ENCODE results near the gene FBP2.

Gene FBP2

DNA sequence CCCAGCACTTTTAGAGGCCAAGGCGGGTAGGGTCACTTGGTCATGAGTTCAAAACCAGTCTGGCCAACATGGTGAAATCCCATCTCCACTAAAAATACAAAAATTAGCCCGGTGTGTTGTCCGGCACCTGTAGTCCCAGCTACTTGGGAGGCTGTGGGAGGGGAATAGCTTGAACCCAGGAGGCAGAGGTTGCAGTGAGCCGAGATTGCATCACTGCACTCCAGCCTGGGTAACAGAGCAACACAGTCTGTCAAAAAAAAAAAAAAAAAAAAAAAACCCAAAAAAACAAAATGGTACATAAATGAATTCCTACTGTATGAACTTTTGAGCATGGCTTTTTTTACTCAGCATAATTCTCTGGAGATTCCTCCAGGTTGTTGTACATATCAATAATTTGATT, 76.4 kb downstream of the FBP2 start:
- Histone ChIP-seq H3K4me1 (ENCODE audit: control insufficient read depth, insufficient read depth, low read length) (no peaks in the 10 kb centered on the region), H3K9me3 (ENCODE audit: control insufficient read depth, insufficient read depth, low read depth, low read length) (no peaks in the 10 kb centered on the region), H3K27ac (ENCODE audit: extremely low read depth, low read depth, low read length) (no peak overlapping the region), H3K36me3 (ENCODE audit: control insufficient read depth in 2 of 2, insufficient read depth in 1 of 2, low read length in 2 of 2) (no peaks in the 10 kb centered on the region), H3K4me3 (ENCODE audit: low read depth, low read length) (no peak overlapping the region)
- ChIA-PET CTCF (no interaction called here), POLR2A (no interaction called here)
- TF ChIP-seq BCL11A (tag by site-specific recombination; IDR thresholded peaks at IDR 0.05; ENCODE audit: low read depth): no peak
- no peak for TF ChIP-seq ZNF518A (tag by site-specific recombination; conservative IDR thresholded peaks at IDR 0.05; ENCODE audit: low read depth)
- TF ChIP-seq ZBTB17 (tag by site-specific recombination; IDR thresholded peaks at IDR 0.05): no peak
- no peak for TF ChIP-seq ZNF488 (tag by site-specific recombination; IDR thresholded peaks at IDR 0.05)
- TF ChIP-seq ZNF311 (tag by site-specific recombination; IDR thresholded peaks at IDR 0.05; ENCODE audit: borderline replicate concordance): no peak
- TF ChIP-seq, protein P1, sequence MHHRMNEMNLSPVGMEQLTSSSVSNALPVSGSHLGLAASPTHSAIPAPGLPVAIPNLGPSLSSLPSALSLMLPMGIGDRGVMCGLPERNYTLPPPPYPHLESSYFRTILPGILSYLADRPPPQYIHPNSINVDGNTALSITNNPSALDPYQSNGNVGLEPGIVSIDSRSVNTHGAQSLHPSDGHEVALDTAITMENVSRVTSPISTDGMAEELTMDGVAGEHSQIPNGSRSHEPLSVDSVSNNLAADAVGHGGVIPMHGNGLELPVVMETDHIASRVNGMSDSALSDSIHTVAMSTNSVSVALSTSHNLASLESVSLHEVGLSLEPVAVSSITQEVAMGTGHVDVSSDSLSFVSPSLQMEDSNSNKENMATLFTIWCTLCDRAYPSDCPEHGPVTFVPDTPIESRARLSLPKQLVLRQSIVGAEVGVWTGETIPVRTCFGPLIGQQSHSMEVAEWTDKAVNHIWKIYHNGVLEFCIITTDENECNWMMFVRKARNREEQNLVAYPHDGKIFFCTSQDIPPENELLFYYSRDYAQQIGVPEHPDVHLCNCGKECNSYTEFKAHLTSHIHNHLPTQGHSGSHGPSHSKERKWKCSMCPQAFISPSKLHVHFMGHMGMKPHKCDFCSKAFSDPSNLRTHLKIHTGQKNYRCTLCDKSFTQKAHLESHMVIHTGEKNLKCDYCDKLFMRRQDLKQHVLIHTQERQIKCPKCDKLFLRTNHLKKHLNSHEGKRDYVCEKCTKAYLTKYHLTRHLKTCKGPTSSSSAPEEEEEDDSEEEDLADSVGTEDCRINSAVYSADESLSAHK (tag by site-specific recombination; IDR thresholded peaks at IDR 0.05): no peak
- no peak for TF ChIP-seq ZNF112 (tag by site-specific recombination; IDR thresholded peaks at IDR 0.05)
- no peak for TF ChIP-seq SETDB1 (IDR thresholded peaks at IDR 0.05; ENCODE audit: insufficient read length, low read length)
- TF ChIP-seq ZFP37 (tag by site-specific recombination; IDR thresholded peaks at IDR 0.05): no peak
- TF ChIP-seq, protein P2, sequence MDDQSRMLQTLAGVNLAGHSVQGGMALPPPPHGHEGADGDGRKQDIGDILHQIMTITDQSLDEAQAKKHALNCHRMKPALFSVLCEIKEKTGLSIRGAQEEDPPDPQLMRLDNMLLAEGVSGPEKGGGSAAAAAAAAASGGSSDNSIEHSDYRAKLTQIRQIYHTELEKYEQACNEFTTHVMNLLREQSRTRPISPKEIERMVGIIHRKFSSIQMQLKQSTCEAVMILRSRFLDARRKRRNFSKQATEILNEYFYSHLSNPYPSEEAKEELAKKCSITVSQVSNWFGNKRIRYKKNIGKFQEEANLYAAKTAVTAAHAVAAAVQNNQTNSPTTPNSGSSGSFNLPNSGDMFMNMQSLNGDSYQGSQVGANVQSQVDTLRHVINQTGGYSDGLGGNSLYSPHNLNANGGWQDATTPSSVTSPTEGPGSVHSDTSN (CRISPR knock-in tag; IDR thresholded peaks at IDR 0.05): no peak
- TF ChIP-seq REST (tag by site-specific recombination; IDR thresholded peaks at IDR 0.05): no peak
- TF ChIP-seq, protein P3, sequence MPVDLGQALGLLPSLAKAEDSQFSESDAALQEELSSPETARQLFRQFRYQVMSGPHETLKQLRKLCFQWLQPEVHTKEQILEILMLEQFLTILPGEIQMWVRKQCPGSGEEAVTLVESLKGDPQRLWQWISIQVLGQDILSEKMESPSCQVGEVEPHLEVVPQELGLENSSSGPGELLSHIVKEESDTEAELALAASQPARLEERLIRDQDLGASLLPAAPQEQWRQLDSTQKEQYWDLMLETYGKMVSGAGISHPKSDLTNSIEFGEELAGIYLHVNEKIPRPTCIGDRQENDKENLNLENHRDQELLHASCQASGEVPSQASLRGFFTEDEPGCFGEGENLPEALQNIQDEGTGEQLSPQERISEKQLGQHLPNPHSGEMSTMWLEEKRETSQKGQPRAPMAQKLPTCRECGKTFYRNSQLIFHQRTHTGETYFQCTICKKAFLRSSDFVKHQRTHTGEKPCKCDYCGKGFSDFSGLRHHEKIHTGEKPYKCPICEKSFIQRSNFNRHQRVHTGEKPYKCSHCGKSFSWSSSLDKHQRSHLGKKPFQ (tag by site-specific recombination; IDR thresholded peaks at IDR 0.05): no peak
- no peak for TF ChIP-seq ZNF350 (tag by site-specific recombination; IDR thresholded peaks at IDR 0.05)
